GM21737 (cell line): ENCODE results near the gene SYT11.

Experiments used
- ATAC-seq: cut with Tn5 transposase; IDR thresholded peaks from one replicate; pipeline ENCODE4 v1.9.1; 2021; ENCODE audit warnings: mild to moderate bottlenecking, moderate library complexity; ENCODE audit not compliant: unreplicated experiment

The SYT11 gene

DNA sequence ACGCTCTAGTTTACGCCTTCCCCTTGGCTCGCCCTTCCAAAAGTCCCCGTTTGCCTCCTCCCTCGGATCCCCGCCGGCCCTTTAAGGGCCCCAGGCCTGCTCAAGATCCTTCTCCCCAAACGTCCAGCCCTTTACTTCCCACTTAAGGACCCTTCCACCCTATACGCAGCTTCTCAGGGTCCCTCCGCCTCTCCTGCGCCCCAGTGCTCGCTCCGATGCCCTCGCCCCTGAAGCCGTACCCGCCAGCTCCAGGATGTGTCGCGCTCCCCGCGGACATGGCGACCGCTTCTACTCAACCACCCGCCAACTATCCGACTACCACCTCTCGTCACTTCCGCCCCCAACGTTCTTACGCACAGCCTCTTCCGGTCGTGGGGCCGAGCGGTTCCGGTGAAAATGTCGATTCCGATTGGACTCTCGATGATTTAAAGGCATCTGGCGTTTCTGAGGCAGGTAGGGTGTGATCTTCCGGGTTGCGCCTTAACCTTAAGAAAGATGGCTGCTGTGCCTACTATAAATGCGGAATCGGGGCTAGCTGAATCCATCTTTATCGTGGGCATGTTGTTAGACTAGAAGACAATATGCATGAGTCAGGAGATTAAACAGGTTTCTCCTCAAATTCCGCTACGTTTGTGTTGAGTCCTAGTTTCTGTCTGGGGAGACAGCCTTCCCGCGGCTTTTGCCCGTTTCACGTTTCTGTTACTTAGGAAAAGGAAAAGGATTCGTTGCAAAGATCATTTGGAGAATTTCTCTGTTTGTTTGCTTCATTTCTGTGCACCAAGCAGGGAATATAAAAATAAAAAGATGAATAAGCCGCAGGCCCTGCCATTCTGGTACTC lies 74.9 kb downstream of the SYT11 start, which contains the start of gene KHDC4:
TSS of gene KHDC4 (minus strand) at position 317 of the 839 bp plus-strand sequence. CDS start at position 277, 40 bp downstream.
- ATAC-seq: peak; percentile 90
